HepG2 (cell line): ENCODE results near the gene SIT1. TPM values are rescaled to one million over a fixed set of nuclear protein-coding genes. Genes with fewer than 3 reads are reported as not detected.
A peak's percentile ranks its signal among the peaks of the same experiment; 100 is the strongest.

Source experiments
- EZH2 ChIP-seq: conservative IDR thresholded peaks from 2 replicates; pipeline ENCODE4 v1.6.1; 2012; ENCODE audit warnings: mild to moderate bottlenecking, low read depth, low read length, moderate library complexity
- HIVEP1 ChIP-seq: sonication (generic); formaldehyde crosslinking; IDR thresholded peaks from 2 replicates; pipeline ENCODE4 v1.4.0; 2020; ENCODE audit warnings: mild to moderate bottlenecking, missing genetic modification reagents
- HNRNPUL1 ChIP-seq: fragments of 200-400 bp; formaldehyde crosslinking; IDR thresholded peaks from 2 replicates; pipeline ENCODE4 v1.6.1; 2017; ENCODE audit warnings: low read depth, mild to moderate bottlenecking, low read length, moderate library complexity
- NFATC3 ChIP-seq: sonication (generic); formaldehyde crosslinking; IDR thresholded peaks from 2 replicates; pipeline ENCODE4 v1.5.1; 2020; ENCODE audit warnings: mild to moderate bottlenecking, missing genetic modification reagents
- PHB2 ChIP-seq: fragments of 450-650 bp; IDR thresholded peaks from 2 replicates; pipeline ENCODE4 v1.6.1; 2018; ENCODE audit not compliant: partially characterized antibody
- RARA ChIP-seq: IDR thresholded peaks from 2 replicates; pipeline ENCODE4 v1.6.1; 2016; ENCODE audit warnings: missing genetic modification reagents, missing compliant biosample characterization
- SRSF1 ChIP-seq: fragments of 200-400 bp; formaldehyde crosslinking; optimal IDR thresholded peaks from 2 replicates; pipeline ENCODE3; 2017; ENCODE audit warnings: mild to moderate bottlenecking, low read depth, low read length, moderate library complexity
- TAF1 ChIP-seq: sonication (generic); formaldehyde crosslinking; IDR thresholded peaks from 2 replicates; pipeline ENCODE4 v1.4.0; 2020; ENCODE audit warnings: missing genetic modification reagents
- TBX3 ChIP-seq: fragments of 450-650 bp; IDR thresholded peaks from 2 replicates; pipeline ENCODE4 v1.6.1; 2017; ENCODE audit warnings: antibody characterized with exemption, mild to moderate bottlenecking, inconsistent platforms, borderline replicate concordance
- TOE1 ChIP-seq: sonication (generic); formaldehyde crosslinking; IDR thresholded peaks from 2 replicates; pipeline ENCODE4 v1.4.0; 2020; ENCODE audit warnings: mild to moderate bottlenecking, missing genetic modification reagents
- ZNF230 ChIP-seq: sonication (generic); formaldehyde crosslinking; IDR thresholded peaks from 2 replicates; pipeline ENCODE4 v1.4.0; 2020; ENCODE audit warnings: mild to moderate bottlenecking, missing genetic modification reagents
- ZNF572 ChIP-seq: sonication (generic); formaldehyde crosslinking; IDR thresholded peaks from 2 replicates; pipeline ENCODE4 v1.5.1; 2020; ENCODE audit warnings: mild to moderate bottlenecking, missing genetic modification reagents
- ZNF616 ChIP-seq: sonication (generic); formaldehyde crosslinking; IDR thresholded peaks from 2 replicates; pipeline ENCODE4 v1.5.0; 2020; ENCODE audit warnings: low read depth, mild to moderate bottlenecking, missing genetic modification reagents
- ZNF660 ChIP-seq: sonication (generic); formaldehyde crosslinking; IDR thresholded peaks from 2 replicates; pipeline ENCODE4 v1.5.1; 2020; ENCODE audit warnings: mild to moderate bottlenecking, low read depth, missing genetic modification reagents, borderline replicate concordance
- ZNF766 ChIP-seq: sonication (generic); formaldehyde crosslinking; IDR thresholded peaks from 2 replicates; pipeline ENCODE4 v1.5.0; 2020; ENCODE audit warnings: missing genetic modification reagents, borderline replicate concordance
- ZNF773 ChIP-seq: sonication (generic); formaldehyde crosslinking; IDR thresholded peaks from 2 replicates; pipeline ENCODE4 v1.4.0; 2020; ENCODE audit warnings: missing genetic modification reagents, borderline replicate concordance
- polyA plus RNA-seq, 8 experiments: library from polyadenylated mRNA; depleted of rRNA in 3 of 8; stranded (reverse) in 7 of 8; unstranded in 1 of 8; fragments of >200 nt; fragmentation: Illumina TruSeq in 4 of 8; extraction: Trizol in 4 of 8; gene quantifications; 2 replicates each; pipeline versions ENCODE4 v1.2.1 to v1.2.3, GENCODE V29; 2011 to 2016; ENCODE audit warnings: low read depth in 4 of 8, missing spikeins in 1 of 8, mixed read lengths in 1 of 8; ENCODE audit not compliant: insufficient read depth in 1 of 8
- total RNA-seq, 5 experiments: library from RNA; depleted of rRNA; stranded (reverse); fragments of >200 nt; fragmentation: Illumina TruSeq; extraction: Trizol; gene quantifications; 2 replicates each; pipeline ENCODE4 v1.2.3, GENCODE V29; 2016; ENCODE audit warnings: low read depth in 1 of 5
- TF ChIP-seq, protein P1 (sequence below): sonication (generic); formaldehyde crosslinking; IDR thresholded peaks from 2 replicates; pipeline ENCODE4 v1.4.0; 2020; ENCODE audit warnings: mild to moderate bottlenecking, missing genetic modification reagents
- TF ChIP-seq, protein P2 (sequence below): sonication (generic); formaldehyde crosslinking; IDR thresholded peaks from 2 replicates; pipeline ENCODE4 v1.8.0; 2022; ENCODE audit warnings: mild to moderate bottlenecking, missing genetic modification reagents; ENCODE audit not compliant: insufficient replicate concordance

Gene SIT1
- total and polyA plus RNA-seq, 2 of the 13 experiments (the other 11 are each of a cell fraction or from before 2014, with no cell fraction given) = 0.09 to 6.7 TPM

DNA sequence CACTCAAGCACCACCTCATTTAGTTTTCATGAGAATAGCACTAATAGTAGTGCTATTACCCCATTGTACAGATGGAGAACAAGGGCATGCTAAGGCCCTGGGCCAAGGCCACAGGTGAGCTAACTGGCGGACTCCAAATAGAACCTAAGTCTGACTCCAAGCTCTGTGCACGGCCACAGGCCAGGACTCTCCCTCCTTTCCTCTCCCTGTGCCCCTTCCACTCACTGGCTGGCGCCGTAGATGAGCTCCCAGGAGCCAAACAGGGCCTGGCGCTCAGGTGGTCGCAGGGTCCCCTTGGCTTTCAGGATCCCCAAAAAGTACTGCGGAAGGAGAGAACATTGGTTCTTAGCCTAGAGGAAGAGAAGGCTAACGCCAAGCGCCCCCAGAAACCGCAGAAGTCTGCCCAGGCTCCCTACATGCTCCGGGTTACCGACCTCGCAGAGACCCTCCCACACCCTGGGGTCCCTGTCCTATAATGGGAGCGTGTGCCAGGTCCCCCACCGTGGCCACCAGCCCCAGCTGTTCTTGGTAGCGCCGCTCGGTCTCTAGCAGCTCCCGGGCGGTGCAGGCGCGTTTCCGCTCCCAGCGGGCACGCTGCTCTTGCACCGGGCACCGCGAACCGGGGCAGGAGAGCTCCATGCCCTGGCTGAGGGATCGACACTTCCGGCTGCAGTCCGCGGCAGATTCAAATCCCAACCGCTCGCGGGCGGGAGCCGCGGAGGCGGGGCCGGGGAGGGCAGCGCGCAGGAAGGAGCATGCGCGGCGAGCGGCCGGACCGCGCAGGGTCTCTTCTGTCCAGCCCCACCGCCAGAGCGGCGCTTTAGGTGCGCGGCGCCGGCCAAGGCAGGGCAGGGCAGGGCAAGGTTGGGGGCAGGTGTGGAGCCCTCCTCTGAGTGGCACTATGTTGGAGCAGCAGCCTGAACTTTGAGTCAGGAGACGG, 14.1 kb upstream of the SIT1 start, which contains the start of gene ARHGEF39 (continued):
- TF ChIP-seq ZNF660 = no peak
- TF ChIP-seq EZH2 = no peak
- TF ChIP-seq HIVEP1 (CRISPR knock-in tag) = peak; percentile 71
- no peak for TF ChIP-seq NFATC3 (CRISPR knock-in tag)
- no peak for TF ChIP-seq ZNF572 (CRISPR knock-in tag)
- TF ChIP-seq ZNF766 (CRISPR knock-in tag) = peak; percentile 77; the same call in 1 of the 2 replicates
- TF ChIP-seq ZNF616 (CRISPR knock-in tag) = 0 out of 2 replicates have a peak, but pooled peaks have one; percentile 69
- TF ChIP-seq RARA = peak; percentile 22; the same call in 1 of the 2 replicates
- TF ChIP-seq HNRNPUL1 = no peak
- TF ChIP-seq ZNF230 (CRISPR knock-in tag) = no peak
- TF ChIP-seq TAF1 (CRISPR knock-in tag) = peak; percentile 81; the same call in 1 of the 2 replicates
- TF ChIP-seq TBX3 = no peak
- no peak for TF ChIP-seq TOE1 (CRISPR knock-in tag)
- TF ChIP-seq, protein P1, sequence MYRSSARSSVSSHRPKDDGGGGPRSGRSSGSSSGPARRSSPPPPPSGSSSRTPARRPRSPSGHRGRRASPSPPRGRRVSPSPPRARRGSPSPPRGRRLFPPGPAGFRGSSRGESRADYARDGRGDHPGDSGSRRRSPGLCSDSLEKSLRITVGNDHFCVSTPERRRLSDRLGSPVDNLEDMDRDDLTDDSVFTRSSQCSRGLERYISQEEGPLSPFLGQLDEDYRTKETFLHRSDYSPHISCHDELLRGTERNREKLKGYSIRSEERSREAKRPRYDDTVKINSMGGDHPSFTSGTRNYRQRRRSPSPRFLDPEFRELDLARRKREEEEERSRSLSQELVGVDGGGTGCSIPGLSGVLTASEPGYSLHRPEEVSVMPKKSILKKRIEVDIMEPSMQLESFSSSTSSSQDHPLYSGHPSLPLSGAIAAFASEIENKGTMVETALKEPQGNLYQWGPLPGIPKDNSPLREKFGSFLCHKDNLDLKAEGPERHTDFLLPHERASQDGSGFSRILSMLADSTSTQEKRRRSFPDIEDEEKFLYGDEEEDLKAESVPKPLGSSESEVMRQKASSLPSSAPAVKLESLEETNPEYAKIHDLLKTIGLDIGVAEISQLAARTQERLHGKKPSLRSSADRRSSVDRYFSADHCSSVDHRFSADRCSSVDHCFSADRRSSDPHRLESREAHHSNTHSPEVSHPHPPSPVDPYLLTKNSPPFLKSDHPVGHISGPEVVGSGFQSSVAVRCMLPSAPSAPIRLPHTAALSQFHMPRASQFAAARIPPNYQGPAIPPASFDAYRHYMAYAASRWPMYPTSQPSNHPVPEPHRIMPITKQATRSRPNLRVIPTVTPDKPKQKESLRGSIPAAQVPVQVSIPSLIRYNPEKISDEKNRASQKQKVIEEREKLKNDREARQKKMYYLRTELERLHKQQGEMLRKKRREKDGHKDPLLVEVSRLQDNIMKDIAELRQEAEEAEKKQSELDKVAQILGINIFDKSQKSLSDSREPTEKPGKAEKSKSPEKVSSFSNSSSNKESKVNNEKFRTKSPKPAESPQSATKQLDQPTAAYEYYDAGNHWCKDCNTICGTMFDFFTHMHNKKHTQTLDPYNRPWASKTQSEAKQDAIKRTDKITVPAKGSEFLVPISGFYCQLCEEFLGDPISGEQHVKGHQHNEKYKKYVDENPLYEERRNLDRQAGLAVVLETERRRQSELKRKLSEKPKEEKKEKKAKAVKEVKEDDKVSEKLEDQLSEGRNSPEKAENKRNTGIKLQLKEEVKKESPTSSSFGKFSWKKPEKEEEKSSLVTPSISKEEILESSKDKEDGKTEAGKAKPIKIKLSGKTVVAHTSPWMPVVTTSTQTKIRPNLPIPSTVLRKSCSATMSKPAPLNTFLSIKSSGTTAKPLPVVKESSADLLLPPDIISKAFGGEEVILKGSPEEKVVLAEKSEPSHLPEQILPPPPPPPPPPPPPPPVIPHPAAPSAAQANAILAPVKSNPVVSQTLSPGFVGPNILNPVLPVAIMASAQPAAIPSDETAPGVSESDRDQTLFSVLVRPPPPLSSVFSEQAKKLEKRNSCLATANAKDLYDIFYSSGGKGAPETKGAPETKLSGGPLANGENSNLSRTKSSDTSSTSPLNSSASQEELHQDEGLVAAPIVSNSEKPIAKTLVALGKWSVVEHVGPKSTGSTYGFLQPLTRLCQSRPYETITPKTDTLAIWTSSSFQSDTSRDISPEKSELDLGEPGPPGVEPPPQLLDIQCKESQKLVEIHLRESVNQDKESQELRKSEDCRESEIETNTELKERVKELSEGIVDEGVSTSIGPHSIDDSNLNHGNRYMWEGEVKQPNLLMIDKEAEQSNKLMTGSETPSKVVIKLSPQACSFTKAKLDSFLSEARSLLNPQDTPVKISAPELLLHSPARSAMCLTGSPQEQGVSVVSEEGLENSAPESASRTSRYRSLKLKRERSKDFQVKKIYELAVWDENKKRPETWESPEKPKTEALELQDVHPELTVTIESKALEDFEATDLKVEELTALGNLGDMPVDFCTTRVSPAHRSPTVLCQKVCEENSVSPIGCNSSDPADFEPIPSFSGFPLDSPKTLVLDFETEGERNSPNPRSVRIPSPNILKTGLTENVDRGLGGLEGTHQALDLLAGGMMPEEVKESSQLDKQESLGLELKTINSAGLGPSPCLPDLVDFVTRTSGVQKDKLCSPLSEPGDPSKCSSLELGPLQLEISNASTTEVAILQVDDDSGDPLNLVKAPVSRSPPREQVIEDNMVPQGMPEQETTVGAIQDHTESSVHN (CRISPR knock-in tag) = 0 out of 2 replicates have a peak, but pooled peaks have one; percentile 8
- no peak for TF ChIP-seq PHB2
- TF ChIP-seq, protein P2, sequence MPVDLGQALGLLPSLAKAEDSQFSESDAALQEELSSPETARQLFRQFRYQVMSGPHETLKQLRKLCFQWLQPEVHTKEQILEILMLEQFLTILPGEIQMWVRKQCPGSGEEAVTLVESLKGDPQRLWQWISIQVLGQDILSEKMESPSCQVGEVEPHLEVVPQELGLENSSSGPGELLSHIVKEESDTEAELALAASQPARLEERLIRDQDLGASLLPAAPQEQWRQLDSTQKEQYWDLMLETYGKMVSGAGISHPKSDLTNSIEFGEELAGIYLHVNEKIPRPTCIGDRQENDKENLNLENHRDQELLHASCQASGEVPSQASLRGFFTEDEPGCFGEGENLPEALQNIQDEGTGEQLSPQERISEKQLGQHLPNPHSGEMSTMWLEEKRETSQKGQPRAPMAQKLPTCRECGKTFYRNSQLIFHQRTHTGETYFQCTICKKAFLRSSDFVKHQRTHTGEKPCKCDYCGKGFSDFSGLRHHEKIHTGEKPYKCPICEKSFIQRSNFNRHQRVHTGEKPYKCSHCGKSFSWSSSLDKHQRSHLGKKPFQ = no peak
- TF ChIP-seq ZNF773 (CRISPR knock-in tag) = no peak
- TF ChIP-seq SRSF1 = no peak
